GM04504 (cell line): ENCODE measurements around the gene MBNL2.

Experiments used
- DNase-seq: peaks from one replicate; pipeline ENCODE4 v3.0.0-alpha.2; 2012; ENCODE audit warnings: low read depth

The MBNL2 gene

GRCh38 chr13:97300871-97301270 is 78.7 kb downstream of the MBNL2 start:
- no peak for DNase-seq

- no peak for DNase-seq
Observed at GRCh38 chr13:97301382-97302095, 79.4 kb downstream of the MBNL2 start.

GRCh38 chr13:97302611-97303010 is 80.5 kb downstream of the MBNL2 start:
- DNase-seq: no peak

- no peak for DNase-seq
Observed at GRCh38 chr13:97306106-97306505, 84.0 kb downstream of the MBNL2 start.

- DNase-seq: no peak
Observed at GRCh38 chr13:97306645-97307044, 84.5 kb downstream of the MBNL2 start.

- no peak for DNase-seq
Observed at GRCh38 chr13:97307118-97307881, 85.2 kb downstream of the MBNL2 start.

- peak; percentile 47 for DNase-seq
Observed at GRCh38 chr13:97307882-97308624, 85.9 kb downstream of the MBNL2 start.

GRCh38 chr13:97308735-97309429 is 86.7 kb downstream of the MBNL2 start:
- no peak for DNase-seq

- no peak for DNase-seq
Observed at GRCh38 chr13:97310809-97311436, 88.8 kb downstream of the MBNL2 start.

GRCh38 chr13:97311956-97312355 is 89.8 kb downstream of the MBNL2 start:
- no peak for DNase-seq

- DNase-seq: no peak
Observed at GRCh38 chr13:97313551-97314260, 91.6 kb downstream of the MBNL2 start.

GRCh38 chr13:97316390-97316789 is 94.3 kb downstream of the MBNL2 start:
- no peak for DNase-seq

- no peak for DNase-seq
Observed at GRCh38 chr13:97317933-97318332, 95.8 kb downstream of the MBNL2 start.

- no peak for DNase-seq
Observed at GRCh38 chr13:97318532-97318931, 96.4 kb downstream of the MBNL2 start.

- DNase-seq: no peak
Observed at GRCh38 chr13:97319113-97319720, 97.1 kb downstream of the MBNL2 start.

GRCh38 chr13:97321101-97321500 is 99.0 kb downstream of the MBNL2 start:
- no peak for DNase-seq

- no peak for DNase-seq
Observed at GRCh38 chr13:97321616-97322321, 99.6 kb downstream of the MBNL2 start.

GRCh38 chr13:97322740-97323342 is 100.7 kb downstream of the MBNL2 start:
- DNase-seq: no peak

GRCh38 chr13:97324115-97324514 is 102.0 kb downstream of the MBNL2 start:
- no peak for DNase-seq

- DNase-seq: no peak
Observed at GRCh38 chr13:97325738-97326137, 103.6 kb downstream of the MBNL2 start.
